NCI-H1092 (cell line): Measurements from ENCODE around the gene SYT2.
"Not testable (repeated sequence)": the region's sequence is repeated elsewhere in the genome, so short reads cannot be mapped to it uniquely, and the experiment has no call there.

Experiments used
- DNase-seq: peaks from one replicate; lab custom pipeline; 2025; lab: John Stamatoyannopoulos, UW

The SYT2 gene

GRCh38 chr1:202623075-202623474, 87.2 kb downstream of the SYT2 start:
- no peak for DNase-seq

- no peak for DNase-seq
Measured at GRCh38 chr1:202622388-202622787, 87.9 kb downstream of the SYT2 start.

GRCh38 chr1:202621446-202621845, 88.8 kb downstream of the SYT2 start:
- DNase-seq = no peak

- DNase-seq = not testable (repeated sequence)
Measured at GRCh38 chr1:202620036-202620435, 90.2 kb downstream of the SYT2 start.

- no peak for DNase-seq
Measured at GRCh38 chr1:202619505-202619904, 90.7 kb downstream of the SYT2 start.

- DNase-seq = not testable (repeated sequence)
Measured at GRCh38 chr1:202619012-202619411, 91.2 kb downstream of the SYT2 start.

GRCh38 chr1:202616355-202616915, 93.8 kb downstream of the SYT2 start:
- DNase-seq = no peak

GRCh38 chr1:202615501-202616354, 94.5 kb downstream of the SYT2 start:
- DNase-seq = no peak

- not testable (repeated sequence) for DNase-seq
Measured at GRCh38 chr1:202615208-202615500, 95.1 kb downstream of the SYT2 start.

GRCh38 chr1:202614363-202615207, 95.7 kb downstream of the SYT2 start:
- not testable (repeated sequence) for DNase-seq

GRCh38 chr1:202613571-202613970, 96.7 kb downstream of the SYT2 start:
- DNase-seq = no peak

- DNase-seq = not testable (repeated sequence)
Measured at GRCh38 chr1:202612036-202612435, 98.2 kb downstream of the SYT2 start.

- DNase-seq = no peak
Measured at GRCh38 chr1:202605515-202605914, 104.7 kb downstream of the SYT2 start.

GRCh38 chr1:202603435-202603834, 106.8 kb downstream of the SYT2 start:
- DNase-seq = no peak

- DNase-seq = no peak
Measured at GRCh38 chr1:202600432-202601041, 109.7 kb downstream of the SYT2 start.

GRCh38 chr1:202599669-202600431, 110.4 kb downstream of the SYT2 start:
- no peak for DNase-seq

GRCh38 chr1:202597090-202597761, 113.0 kb downstream of the SYT2 start:
- DNase-seq = no peak

- no peak for DNase-seq
Measured at GRCh38 chr1:202596638-202597037, 113.6 kb downstream of the SYT2 start.

GRCh38 chr1:202593845-202594244, 116.4 kb downstream of the SYT2 start:
- DNase-seq = no peak

- no peak for DNase-seq
Measured at GRCh38 chr1:202592146-202592545, 118.1 kb downstream of the SYT2 start.

GRCh38 chr1:202591515-202591914, 118.7 kb downstream of the SYT2 start:
- no peak for DNase-seq
